Measurements from ENCODE around the gene TYW5. TPM values are rescaled to one million over a fixed set of nuclear protein-coding genes. Genes with fewer than 3 reads are reported as not detected.

TYW5 gene
- total RNA-seq, 1 experiment from 2014 or later = 7.2 TPM

DNA sequence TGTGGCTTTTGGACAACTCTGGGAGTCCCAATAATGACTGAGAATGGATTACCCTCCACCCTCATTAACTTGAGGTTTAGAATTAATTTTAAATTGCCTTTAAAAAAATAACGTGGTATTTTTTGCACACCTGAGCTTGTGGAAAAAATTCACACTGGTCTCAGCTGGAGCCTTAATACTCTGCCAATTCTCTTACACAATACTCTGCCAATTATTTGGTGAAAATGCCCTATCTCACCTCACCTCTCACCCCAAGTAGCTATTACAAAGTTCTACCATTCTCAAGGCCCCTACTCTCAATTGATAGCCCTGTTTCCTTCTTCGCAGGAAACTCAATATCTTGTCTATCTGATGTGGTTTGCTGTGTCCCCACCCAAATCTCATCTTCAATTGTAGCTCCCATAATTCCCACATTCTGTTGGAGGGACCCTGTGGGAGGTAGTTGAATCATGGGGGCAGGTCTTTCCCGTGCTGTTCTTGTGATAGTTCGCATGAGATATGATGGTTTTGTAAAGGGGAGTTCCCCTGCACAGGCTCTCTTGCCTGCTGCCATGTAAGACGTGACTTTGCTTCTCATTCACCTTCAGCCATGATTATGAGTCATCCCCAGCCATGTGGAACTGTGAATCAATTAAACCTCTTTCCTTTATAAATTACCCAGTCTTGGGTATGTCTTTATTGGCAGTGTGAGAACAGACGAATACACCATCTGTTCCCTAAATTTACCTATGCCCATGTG, 71.6 kb downstream of the TYW5 start:
- Histone ChIP-seq H3K27me3 (ENCODE audit: insufficient read depth, low read depth) (no peaks in the 10 kb centered on the region), H2AFZ (no peak overlapping the region), H3K79me2 (ENCODE audit: low read depth) (no peaks in the 10 kb centered on the region), H3F3A (ENCODE audit: insufficient read depth, low read depth) (no peaks in the 10 kb centered on the region), H3K27ac (no peak overlapping the region), H3K4me1 (replicated peaks; ENCODE audit: insufficient read depth) (no peaks in the 10 kb centered on the region), H3K4me2 (no peak overlapping the region), H3K36me3 (ENCODE audit: low read depth) (no peaks in the 10 kb centered on the region), H3K4me3 (no peak overlapping the region), H3K9me3 (ENCODE audit: insufficient read depth, low read depth) (no peaks in the 10 kb centered on the region; the same call in 1 of the 2 replicates), H3K9me2 (ENCODE audit: insufficient read depth) (no peaks in the 10 kb centered on the region), H4K20me1 (ENCODE audit: insufficient read depth) (no peaks in the 10 kb centered on the region)
- no peak for TF ChIP-seq EZH2 (IDR thresholded peaks at IDR 0.05; ENCODE audit: low read depth)
- TF ChIP-seq, protein P1, sequence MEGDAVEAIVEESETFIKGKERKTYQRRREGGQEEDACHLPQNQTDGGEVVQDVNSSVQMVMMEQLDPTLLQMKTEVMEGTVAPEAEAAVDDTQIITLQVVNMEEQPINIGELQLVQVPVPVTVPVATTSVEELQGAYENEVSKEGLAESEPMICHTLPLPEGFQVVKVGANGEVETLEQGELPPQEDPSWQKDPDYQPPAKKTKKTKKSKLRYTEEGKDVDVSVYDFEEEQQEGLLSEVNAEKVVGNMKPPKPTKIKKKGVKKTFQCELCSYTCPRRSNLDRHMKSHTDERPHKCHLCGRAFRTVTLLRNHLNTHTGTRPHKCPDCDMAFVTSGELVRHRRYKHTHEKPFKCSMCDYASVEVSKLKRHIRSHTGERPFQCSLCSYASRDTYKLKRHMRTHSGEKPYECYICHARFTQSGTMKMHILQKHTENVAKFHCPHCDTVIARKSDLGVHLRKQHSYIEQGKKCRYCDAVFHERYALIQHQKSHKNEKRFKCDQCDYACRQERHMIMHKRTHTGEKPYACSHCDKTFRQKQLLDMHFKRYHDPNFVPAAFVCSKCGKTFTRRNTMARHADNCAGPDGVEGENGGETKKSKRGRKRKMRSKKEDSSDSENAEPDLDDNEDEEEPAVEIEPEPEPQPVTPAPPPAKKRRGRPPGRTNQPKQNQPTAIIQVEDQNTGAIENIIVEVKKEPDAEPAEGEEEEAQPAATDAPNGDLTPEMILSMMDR (conservative IDR thresholded peaks at IDR 0.05) = no peak
- CTCF ChIA-PET = interaction anchor here (0.6 kb wide), 1 partner anchor 1587 kb away, joined by 4 read pairs; no protein-coding TSS in a partner anchor
- no peak for DNase-seq
- BruUV-seq (replicated peaks) = no TSS peak
- intact Hi-C loops (cut with micrococcal nuclease; ENCODE audit: unreplicated experiment) = no loop called here
- POLR2A ChIA-PET (ENCODE audit: unreplicated experiment) = no interaction called here

DNA sequence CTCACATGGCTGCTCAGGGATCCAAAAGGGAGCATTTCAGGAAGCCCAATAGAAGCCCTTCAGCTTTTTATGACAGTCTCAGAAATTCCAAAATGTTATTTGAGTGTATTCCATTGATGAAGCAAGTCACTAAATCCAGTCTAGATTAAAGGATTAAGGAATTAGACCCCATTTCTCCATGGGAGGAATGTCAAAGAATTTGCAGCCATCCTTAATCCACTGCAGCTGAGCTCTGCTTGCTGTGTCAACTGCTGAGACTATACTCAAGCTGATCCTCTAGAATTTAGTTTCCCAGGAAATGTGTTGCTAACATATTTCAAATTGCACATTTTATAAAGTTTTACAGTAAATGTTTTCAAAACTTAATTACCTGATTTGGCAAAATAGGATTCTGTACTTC, 72.6 kb downstream of the TYW5 start:
- no TSS peak for BruUV-seq (replicated peaks)
- H3K27me3 ChIP-seq (ENCODE audit: insufficient read depth, low read depth) = no peaks in the 10 kb centered on the region
- ChIA-PET CTCF (no interaction called here), POLR2A (ENCODE audit: unreplicated experiment) (no interaction called here)
- no peaks in the 10 kb centered on the region; the same call in 1 of the 2 replicates for H3K9me3 ChIP-seq (ENCODE audit: insufficient read depth, low read depth)
- no peaks in the 10 kb centered on the region for H3K4me1 ChIP-seq (replicated peaks; ENCODE audit: insufficient read depth)
- TF ChIP-seq, protein P1 (conservative IDR thresholded peaks at IDR 0.05) = no peak
- no peak for TF ChIP-seq EZH2 (IDR thresholded peaks at IDR 0.05; ENCODE audit: low read depth)
- intact Hi-C loops (cut with micrococcal nuclease; ENCODE audit: unreplicated experiment) = no loop called here
- H3K36me3 ChIP-seq (ENCODE audit: low read depth) = no peaks in the 10 kb centered on the region
- no peak overlapping the region for H3K4me3 ChIP-seq
- no peak overlapping the region for H3K4me2 ChIP-seq
- H3K27ac ChIP-seq = no peak overlapping the region
- no peaks in the 10 kb centered on the region for H3F3A ChIP-seq (ENCODE audit: insufficient read depth, low read depth)
- no peak for DNase-seq
- no peaks in the 10 kb centered on the region for H4K20me1 ChIP-seq (ENCODE audit: insufficient read depth)
- H2AFZ ChIP-seq = no peak overlapping the region
- H3K79me2 ChIP-seq (ENCODE audit: low read depth) = no peaks in the 10 kb centered on the region
- no peaks in the 10 kb centered on the region for H3K9me2 ChIP-seq (ENCODE audit: insufficient read depth)

Other genes starting within 250 kb of the TYW5 start
- gene FTCDNL1, start 104.3 kb downstream of the TYW5 start, total RNA-seq (2021) = 2.7 and 5.2 TPM in 2 replicates
- 14.1 TPM in 2 replicates for gene C2orf69, start 44.2 kb downstream of the TYW5 start, total RNA-seq (2021)
- 17.2 and 23.5 TPM in 2 replicates for gene MAIP1, start 91 bp upstream of the TYW5 start, total RNA-seq (2021)